Measurements from ENCODE around the gene FADS1.

The FADS1 gene

DNA sequence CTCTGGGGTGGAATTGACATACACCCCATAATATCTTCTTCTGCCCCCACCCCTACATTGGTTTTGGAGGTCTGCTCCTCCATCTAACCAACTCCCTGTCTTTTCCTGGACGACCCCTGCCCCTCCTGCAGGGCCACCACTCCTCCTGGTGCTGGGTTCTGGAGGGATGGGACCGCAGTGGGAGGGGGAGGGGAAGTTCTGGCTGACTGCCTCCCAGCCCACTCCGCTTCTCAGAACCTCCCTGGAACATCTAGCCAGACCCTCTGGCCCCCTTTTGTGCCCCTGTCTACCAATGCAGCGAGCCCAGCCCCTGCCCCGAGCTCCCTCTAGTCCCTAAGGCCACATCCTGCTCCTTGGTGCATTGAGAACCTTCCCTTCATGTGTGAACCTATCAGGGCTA lies 63.1 kb downstream of the FADS1 start:
- no peak overlapping the region for H3K27ac ChIP-seq (ENCODE audit: low read depth, low read length, poor library complexity, severe bottlenecking)

DNA sequence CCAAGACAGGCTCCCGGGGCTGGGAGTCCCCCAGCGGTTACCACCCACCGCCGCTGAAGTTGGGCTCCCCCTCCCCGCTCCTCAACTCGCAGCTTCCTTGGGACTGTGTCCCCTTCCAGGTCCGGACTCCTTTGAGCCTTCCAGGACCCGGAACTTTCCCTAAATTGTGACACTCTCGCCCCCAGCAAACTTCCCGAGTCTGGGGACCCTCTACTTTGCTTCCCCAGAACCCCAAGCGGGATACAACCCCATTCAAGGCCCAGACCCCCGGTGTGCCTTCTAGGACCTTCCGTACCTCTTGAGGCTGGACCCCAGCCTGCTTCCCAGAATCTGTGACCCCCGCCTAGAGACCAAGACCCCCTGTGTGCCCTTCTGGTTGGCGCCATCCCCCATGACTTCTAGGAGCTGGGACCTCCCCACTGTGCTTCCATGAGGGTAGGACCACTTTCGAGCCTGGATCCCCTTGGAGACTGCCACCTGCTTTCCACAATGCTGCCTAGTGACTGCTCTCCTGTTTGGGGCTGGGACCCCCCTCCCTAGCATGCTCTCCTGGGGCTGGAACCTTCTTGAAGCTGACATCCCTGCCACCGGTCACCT lies 63.8 kb downstream of the FADS1 start:
- Histone ChIP-seq H4K20me1 (ENCODE audit: insufficient read depth, low read length) (no peaks in the 10 kb centered on the region), H3K9me3 (ENCODE audit: low read length) (no peaks in the 10 kb centered on the region), H3K27ac (ENCODE audit: low read depth, low read length, poor library complexity, severe bottlenecking) (no peak overlapping the region), H3K36me3 (ENCODE audit: insufficient read depth, low read length) (no peaks in the 10 kb centered on the region), H3K4me1 (ENCODE audit: insufficient read depth, low read length, severe bottlenecking) (no peaks in the 10 kb centered on the region), H3K79me2 (ENCODE audit: insufficient read depth, low read length) (no peaks in the 10 kb centered on the region), H3K4me3 (ENCODE audit: low read depth, low read length, poor library complexity, severe bottlenecking) (peak overlapping the region; percentile 21), H3K9ac (ENCODE audit: low read length) (no peak overlapping the region), H3K4me2 (ENCODE audit: low read length) (peak overlapping the region; percentile 41; the same call in 1 of the 2 replicates), H3K27me3 (ENCODE audit: insufficient read depth, low read length) (peaks cover 13% of the 10 kb centered on the region), H3F3A (ENCODE audit: insufficient read depth, low read length) (no peaks in the 10 kb centered on the region), H3K9me2 (ENCODE audit: low read depth, low read length) (no peaks in the 10 kb centered on the region), H2AFZ (ENCODE audit: low read length) (no peak overlapping the region)
- TF ChIP-seq, protein P1, sequence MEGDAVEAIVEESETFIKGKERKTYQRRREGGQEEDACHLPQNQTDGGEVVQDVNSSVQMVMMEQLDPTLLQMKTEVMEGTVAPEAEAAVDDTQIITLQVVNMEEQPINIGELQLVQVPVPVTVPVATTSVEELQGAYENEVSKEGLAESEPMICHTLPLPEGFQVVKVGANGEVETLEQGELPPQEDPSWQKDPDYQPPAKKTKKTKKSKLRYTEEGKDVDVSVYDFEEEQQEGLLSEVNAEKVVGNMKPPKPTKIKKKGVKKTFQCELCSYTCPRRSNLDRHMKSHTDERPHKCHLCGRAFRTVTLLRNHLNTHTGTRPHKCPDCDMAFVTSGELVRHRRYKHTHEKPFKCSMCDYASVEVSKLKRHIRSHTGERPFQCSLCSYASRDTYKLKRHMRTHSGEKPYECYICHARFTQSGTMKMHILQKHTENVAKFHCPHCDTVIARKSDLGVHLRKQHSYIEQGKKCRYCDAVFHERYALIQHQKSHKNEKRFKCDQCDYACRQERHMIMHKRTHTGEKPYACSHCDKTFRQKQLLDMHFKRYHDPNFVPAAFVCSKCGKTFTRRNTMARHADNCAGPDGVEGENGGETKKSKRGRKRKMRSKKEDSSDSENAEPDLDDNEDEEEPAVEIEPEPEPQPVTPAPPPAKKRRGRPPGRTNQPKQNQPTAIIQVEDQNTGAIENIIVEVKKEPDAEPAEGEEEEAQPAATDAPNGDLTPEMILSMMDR (IDR thresholded peaks at IDR 0.05; ENCODE audit: low read length) = no peak
- no peak for TF ChIP-seq EZH2 (IDR thresholded peaks at IDR 0.05; ENCODE audit: borderline replicate concordance, low read length)

More for the DNA sequence above, 63.1 kb downstream of the FADS1 start:
- TF ChIP-seq, protein P1 (IDR thresholded peaks at IDR 0.05; ENCODE audit: low read length) = no peak
- no peak for TF ChIP-seq EZH2 (IDR thresholded peaks at IDR 0.05; ENCODE audit: borderline replicate concordance, low read length)
- H3K9me2 ChIP-seq (ENCODE audit: low read depth, low read length) = no peaks in the 10 kb centered on the region
- no peaks in the 10 kb centered on the region for H3F3A ChIP-seq (ENCODE audit: insufficient read depth, low read length)
- H3K4me1 ChIP-seq (ENCODE audit: insufficient read depth, low read length, severe bottlenecking) = no peaks in the 10 kb centered on the region
- peaks cover 13% of the 10 kb centered on the region for H3K27me3 ChIP-seq (ENCODE audit: insufficient read depth, low read length)
- H2AFZ ChIP-seq (ENCODE audit: low read length) = no peak overlapping the region
- H3K36me3 ChIP-seq (ENCODE audit: insufficient read depth, low read length) = no peaks in the 10 kb centered on the region
- H3K4me3 ChIP-seq (ENCODE audit: low read depth, low read length, poor library complexity, severe bottlenecking) = no peak overlapping the region
- H3K9me3 ChIP-seq (ENCODE audit: low read length) = no peaks in the 10 kb centered on the region
- no peak overlapping the region for H3K4me2 ChIP-seq (ENCODE audit: low read length)
- no peaks in the 10 kb centered on the region for H4K20me1 ChIP-seq (ENCODE audit: insufficient read depth, low read length)
- no peaks in the 10 kb centered on the region for H3K79me2 ChIP-seq (ENCODE audit: insufficient read depth, low read length)
- no peak overlapping the region for H3K9ac ChIP-seq (ENCODE audit: low read length)

DNA sequence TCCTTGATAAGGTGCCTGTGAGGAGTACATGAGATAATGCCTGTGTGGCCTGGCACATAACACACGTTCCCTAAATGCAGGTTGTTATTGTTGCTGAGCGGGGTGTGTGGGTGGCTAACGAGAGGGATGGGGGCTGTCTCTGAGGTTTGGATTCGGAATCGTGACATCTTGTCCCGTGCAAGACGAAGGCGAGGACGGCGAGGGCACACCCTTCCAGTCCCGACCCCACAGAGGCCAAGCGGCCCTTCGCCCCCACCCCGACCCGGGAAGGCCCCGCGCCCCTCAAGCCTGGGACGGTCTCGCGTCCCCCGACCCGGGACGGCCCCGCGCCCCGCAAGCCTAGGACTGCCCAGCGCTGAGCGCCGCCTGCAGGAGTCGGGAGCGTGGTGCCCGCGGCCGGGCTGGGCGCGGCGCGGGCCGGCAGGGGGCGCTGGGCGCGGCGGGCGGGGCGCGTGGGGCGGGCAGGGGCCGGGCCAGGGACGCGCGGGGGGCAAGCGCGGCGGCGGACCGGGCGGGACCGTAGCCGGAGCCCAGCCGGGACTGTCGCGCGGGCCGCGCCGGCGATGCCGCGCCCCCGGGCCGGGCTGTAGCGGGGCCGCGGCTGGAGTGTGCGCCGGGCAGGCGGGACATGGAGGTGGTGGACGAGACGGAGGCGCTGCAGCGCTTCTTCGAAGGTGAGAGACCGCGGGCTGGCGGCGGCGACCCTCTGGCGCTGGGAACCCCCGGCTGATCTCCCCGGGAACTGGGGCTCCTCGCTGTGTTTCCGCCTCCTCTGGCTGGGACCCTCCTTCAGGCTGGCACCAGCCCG lies 64.5 kb downstream of the FADS1 start, which contains the start of gene MYRF:
MYRF (plus strand) TSS at position 520 of the 808 bp plus-strand sequence; CDS start at position 629, 109 bp downstream.
- Histone ChIP-seq H3K27ac (ENCODE audit: low read depth, low read length, poor library complexity, severe bottlenecking) (no peak within 1 kb of the TSS), H3K4me2 (ENCODE audit: low read length) (peak within 1 kb of the TSS; percentile 41; the same call in 1 of the 2 replicates), H3K4me1 (ENCODE audit: insufficient read depth, low read length, severe bottlenecking) (no peaks in the 10 kb centered on the region), H3K79me2 (ENCODE audit: insufficient read depth, low read length) (no peaks in the 10 kb centered on the region), H4K20me1 (ENCODE audit: insufficient read depth, low read length) (no peaks in the 10 kb centered on the region), H3K9me2 (ENCODE audit: low read depth, low read length) (no peaks in the 10 kb centered on the region), H3K9ac (ENCODE audit: low read length) (no peak within 1 kb of the TSS), H3F3A (ENCODE audit: insufficient read depth, low read length) (no peaks in the 10 kb centered on the region), H3K27me3 (ENCODE audit: insufficient read depth, low read length) (peaks cover 13% of the 10 kb centered on the region), H3K9me3 (ENCODE audit: low read length) (no peaks in the 10 kb centered on the region), H3K36me3 (ENCODE audit: insufficient read depth, low read length) (no peaks in the 10 kb centered on the region), H2AFZ (ENCODE audit: low read length) (no peak within 1 kb of the TSS), H3K4me3 (ENCODE audit: low read depth, low read length, poor library complexity, severe bottlenecking) (peak within 1 kb of the TSS; percentile 21)
- TF ChIP-seq, protein P1 (IDR thresholded peaks at IDR 0.05; ENCODE audit: low read length) = peak; percentile 47
- no peak for TF ChIP-seq EZH2 (IDR thresholded peaks at IDR 0.05; ENCODE audit: borderline replicate concordance, low read length)
